Upper lobe of right lung (tissue), 1 donor: ENCODE measurements around the gene PRR12. TPM values are rescaled to one million over a fixed set of nuclear protein-coding genes. Genes with fewer than 3 reads are reported as not detected.
A peak's percentile ranks its signal among the peaks of the same experiment; 100 is the strongest.
"Not testable (repeated sequence)": the region's sequence is repeated elsewhere in the genome, so short reads cannot be mapped to it uniquely, and the experiment has no call there.

Experiments
- ATAC-seq: fragments of 200-7000 bp; cut with Tn5 transposase; one replicate; pipeline ENCODE4 v1.9.1; 2020; ENCODE audit warnings: mild to moderate bottlenecking, moderate library complexity
- DNase-seq: peaks from one replicate; pipeline ENCODE4 v3.0.0-alpha.2; 2020
- H3K27ac ChIP-seq: fragments of 200-600 bp; one replicate; pipeline ENCODE4 v1.8.0; 2022
- H3K27me3 ChIP-seq: fragments of 200-600 bp; one replicate; pipeline ENCODE4 v1.8.0; 2022; ENCODE audit warnings: mild to moderate bottlenecking
- H3K36me3 ChIP-seq: fragments of 200-600 bp; one replicate; pipeline ENCODE4 v1.8.0; 2022
- H3K4me1 ChIP-seq: fragments of 200-600 bp; one replicate; pipeline ENCODE4 v1.8.0; 2022
- H3K4me3 ChIP-seq: fragments of 200-600 bp; one replicate; pipeline ENCODE4 v1.8.0; 2022; ENCODE audit warnings: mild to moderate bottlenecking
- H3K9me3 ChIP-seq: fragments of 200-600 bp; one replicate; pipeline ENCODE4 v1.8.0; 2022
- CTCF ChIP-seq: fragments of 200-600 bp; IDR thresholded peaks from one replicate; pipeline ENCODE4 v1.8.0; 2022; ENCODE audit warnings: antibody characterized with exemption
- intact Hi-C: fragments of 100-400 bp; cut with DNase I; formaldehyde crosslinking; loops from one replicate; pipeline ENCODE4 v1.11.0; 2022
- total RNA-seq: library from RNA; stranded (reverse); fragmentation: NEBNext Ultra II Directional; extraction: Animal tissue kit (Norgen Biotek cat#: 25700); gene quantifications from one replicate; pipeline ENCODE4 v1.2.1, GENCODE V29; 2021
- donor health status: DM: no; HTN: yes; CAD: no; lungs with severe emphysema.

Gene PRR12
- total RNA-seq, 1 donor from 2014 or later: 30.9 TPM

- DNase-seq (no peak), ATAC-seq (no peak)
- H3K4me1 ChIP-seq: no peaks in the 10 kb centered on the region
- no peaks in the 10 kb centered on the region for H3K9me3 ChIP-seq
- TF ChIP-seq CTCF: no peak
- no peak overlapping the region for H3K27ac ChIP-seq
- intact Hi-C loops: no loop called here
- no peak overlapping the region for H3K4me3 ChIP-seq
- H3K36me3 ChIP-seq: peaks cover 65% of the 10 kb centered on the region
- H3K27me3 ChIP-seq: no peaks in the 10 kb centered on the region
These were observed 26.0 kb downstream of the PRR12 start for GRCh38 chr19:49616945-49617344.

DNA sequence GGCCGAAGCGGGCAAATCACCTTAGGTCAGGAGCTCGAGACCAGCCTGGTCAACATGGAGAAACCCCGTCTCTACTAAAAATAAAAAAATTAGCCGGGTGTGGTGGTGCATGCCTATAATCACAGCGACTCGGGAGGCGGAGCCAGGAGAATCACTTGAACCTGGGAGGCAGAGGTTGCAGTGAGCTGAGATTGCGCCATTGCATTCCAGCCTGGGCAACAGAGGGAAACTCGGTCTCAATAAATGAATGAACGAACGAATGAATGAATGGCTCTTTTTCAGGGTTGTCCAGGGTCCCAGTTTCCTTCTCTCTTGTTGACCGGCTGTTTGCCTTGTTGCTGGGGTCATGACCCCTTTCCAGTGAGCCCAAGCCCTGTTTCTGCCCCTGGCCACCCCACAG, 26.9 kb downstream of the PRR12 start:
- DNase-seq, H3K27ac ChIP-seq, ATAC-seq, H3K4me3 ChIP-seq, H3K4me1 ChIP-seq, H3K9me3 ChIP-seq, intact Hi-C loops, H3K27me3 ChIP-seq: not testable (repeated sequence)
- peaks cover 72% of the 10 kb centered on the region for H3K36me3 ChIP-seq

- peak; percentile 8 for ATAC-seq
- DNase-seq: no peak
- no peak overlapping the region for H3K4me3 ChIP-seq
- no peak for TF ChIP-seq CTCF
- H3K4me1 ChIP-seq: no peaks in the 10 kb centered on the region
- intact Hi-C loops: no loop called here
- no peak overlapping the region for H3K27ac ChIP-seq
- peaks cover 34% of the 10 kb centered on the region for H3K36me3 ChIP-seq
- H3K27me3 ChIP-seq: no peaks in the 10 kb centered on the region
- H3K9me3 ChIP-seq: no peaks in the 10 kb centered on the region
These were observed 34.3 kb downstream of the PRR12 start for GRCh38 chr19:49624967-49625910.

DNA sequence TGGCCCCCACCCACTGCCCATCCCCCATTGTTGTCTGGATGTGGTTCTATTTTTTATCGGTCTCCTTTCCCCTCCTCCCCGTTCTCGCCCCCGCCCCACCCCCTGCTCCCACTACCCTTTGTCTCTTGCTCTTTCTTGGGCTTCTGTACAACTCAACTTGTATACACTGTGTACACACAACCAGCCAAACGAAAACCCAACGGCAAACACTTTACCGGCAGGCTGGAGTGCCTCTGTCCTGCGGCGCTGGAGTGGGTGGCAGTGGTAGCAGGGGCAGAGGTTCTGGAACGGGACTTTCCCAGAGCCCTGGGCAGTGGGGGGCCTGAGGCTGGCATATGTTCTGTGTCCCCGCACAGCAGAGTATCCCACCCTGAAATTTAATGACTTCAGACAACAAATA, 35.2 kb downstream of the PRR12 start:
- intact Hi-C loops: no loop called here
- no peaks in the 10 kb centered on the region for H3K27me3 ChIP-seq
- H3K4me3 ChIP-seq: no peak overlapping the region
- no peak for TF ChIP-seq CTCF
- peaks cover 32% of the 10 kb centered on the region for H3K36me3 ChIP-seq
- ATAC-seq: peak; percentile 81
- no peak overlapping the region for H3K27ac ChIP-seq
- H3K9me3 ChIP-seq: no peaks in the 10 kb centered on the region
- no peaks in the 10 kb centered on the region for H3K4me1 ChIP-seq
- no peak for DNase-seq

GRCh38 chr19:49629659-49630058, 38.7 kb downstream of the PRR12 start:
- no peaks in the 10 kb centered on the region for H3K9me3 ChIP-seq
- H3K4me3 ChIP-seq: no peak overlapping the region
- no peak for DNase-seq
- no peaks in the 10 kb centered on the region for H3K27me3 ChIP-seq
- H3K36me3 ChIP-seq: peaks cover 17% of the 10 kb centered on the region
- ATAC-seq: no peak
- intact Hi-C loops: no loop called here
- H3K4me1 ChIP-seq: no peaks in the 10 kb centered on the region
- TF ChIP-seq CTCF: no peak
- H3K27ac ChIP-seq: peak overlapping the region; percentile 26

DNA sequence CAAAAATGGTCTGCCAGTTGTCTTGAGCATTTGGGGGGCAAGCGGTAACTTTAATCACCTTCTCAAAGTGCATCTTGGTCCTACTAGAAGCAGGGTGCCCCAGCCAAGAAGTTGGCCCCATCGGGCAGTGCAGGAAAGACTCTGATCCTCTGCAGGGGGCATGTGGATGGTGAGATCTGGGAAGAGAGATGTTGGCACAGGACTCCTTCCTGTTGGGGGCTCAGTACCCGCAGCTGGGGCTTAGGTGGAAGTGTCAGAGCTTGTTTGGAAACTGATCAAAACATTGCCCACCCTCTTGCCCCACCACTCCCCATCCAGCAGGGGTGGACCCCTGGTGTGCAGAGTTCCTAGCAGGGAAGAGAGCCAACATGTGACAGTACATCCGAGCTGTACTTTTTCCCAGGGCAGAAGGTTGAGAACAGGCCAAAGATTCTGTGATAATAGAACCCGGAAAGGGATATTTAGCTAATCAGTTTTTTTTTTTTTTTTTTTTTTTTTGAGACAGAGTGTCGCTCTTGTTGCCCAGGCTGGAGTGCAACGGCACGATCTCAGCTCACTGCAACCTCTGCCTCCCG, 40.1 kb downstream of the PRR12 start:
- no peak overlapping the region for H3K4me3 ChIP-seq
- TF ChIP-seq CTCF: no peak
- peaks cover 9% of the 10 kb centered on the region for H3K36me3 ChIP-seq
- peak overlapping the region; percentile 9 for H3K27ac ChIP-seq
- ATAC-seq (peak; percentile 5), DNase-seq (no peak)
- no peaks in the 10 kb centered on the region for H3K9me3 ChIP-seq
- H3K27me3 ChIP-seq: no peaks in the 10 kb centered on the region
- intact Hi-C loops: no loop called here
- H3K4me1 ChIP-seq: peaks cover under 1% of the 10 kb centered on the region
